Immature natural killer cell (primary cell): ENCODE data around the gene TMEM30A. TPM values are rescaled to one million over a fixed set of nuclear protein-coding genes. Genes with fewer than 3 reads are reported as not detected.
A peak's percentile ranks its signal among the peaks of the same experiment; 100 is the strongest.

Experiments used
- DNase-seq, 3 donors: peaks; one replicate each; pipeline ENCODE4 v3.0.0; 2022; ENCODE audit warnings: mixed read lengths in 1 of 3
- H3K27ac Mint-ChIP-seq, 6 donors: one replicate each; pipeline ENCODE4 v1.8.0; 2020; ENCODE audit warnings: mixed read lengths in 6 of 6, mild to moderate bottlenecking in 5 of 6, inconsistent platforms in 4 of 6, moderate library complexity in 3 of 6
- H3K27me3 Mint-ChIP-seq, 3 donors: one replicate each; pipeline ENCODE4 v1.8.0; 2020 to 2021; ENCODE audit warnings: low read depth in 3 of 3, mild to moderate bottlenecking in 3 of 3, mixed read lengths in 3 of 3, moderate library complexity in 3 of 3, inconsistent platforms in 1 of 3
- H3K36me3 Mint-ChIP-seq, 3 donors: one replicate each; pipeline ENCODE4 v1.8.0; 2020; ENCODE audit warnings: mixed read lengths in 3 of 3, inconsistent platforms in 2 of 3, mild to moderate bottlenecking in 2 of 3
- H3K4me1 Mint-ChIP-seq, 2 donors: one replicate each; pipeline ENCODE4 v1.8.0; 2020; ENCODE audit warnings: inconsistent platforms in 2 of 2, mild to moderate bottlenecking in 2 of 2, mixed read lengths in 2 of 2, moderate library complexity in 1 of 2
- H3K4me3 Mint-ChIP-seq, 5 donors: one replicate each; pipeline ENCODE4 v1.8.0; 2020; ENCODE audit warnings: mild to moderate bottlenecking in 5 of 5, mixed read lengths in 5 of 5, inconsistent platforms in 3 of 5, moderate library complexity in 3 of 5
- H3K9me3 Mint-ChIP-seq, 6 donors: one replicate each; pipeline ENCODE4 v1.8.0; 2020; ENCODE audit warnings: mild to moderate bottlenecking in 6 of 6, mixed read lengths in 6 of 6, inconsistent platforms in 4 of 6, moderate library complexity in 3 of 6
- polyA plus RNA-seq, 3 donors: library from polyadenylated mRNA; unstranded; fragments of 300-500 nt; fragmentation: Illumina TruSeq; gene quantifications; one replicate each; pipeline ENCODE4 v1.2.3, GENCODE V29; 2021

Gene TMEM30A
- polyA plus RNA-seq, 3 donors from 2014 or later, result 47.5 to 81.9 (median 56.0) TPM

- Mint-ChIP-seq H3K9me3 (no peaks in the 10 kb centered on the region), H3K27me3 (peaks cover 2 to 4% (median 3%) of the 10 kb centered on the region in 3 donors), H3K4me3 (no peak overlapping the region), H3K27ac (no peak overlapping the region), H3K4me1 (no peaks in the 10 kb centered on the region), H3K36me3 (no peaks in the 10 kb centered on the region)
- DNase-seq, result no peak
These were observed 17.7 kb upstream of the TMEM30A start for GRCh38 chr6:75302280-75302679.

GRCh38 chr6:75301537-75301936 is 16.9 kb upstream of the TMEM30A start:
- no peak overlapping the region for H3K27ac Mint-ChIP-seq
- no peaks in the 10 kb centered on the region for H3K9me3 Mint-ChIP-seq
- no peaks in the 10 kb centered on the region for H3K4me1 Mint-ChIP-seq
- no peak overlapping the region for H3K4me3 Mint-ChIP-seq
- peaks cover 0 to 4% (median 2%) of the 10 kb centered on the region in 3 donors for H3K27me3 Mint-ChIP-seq
- no peak for DNase-seq
- H3K36me3 Mint-ChIP-seq, result no peaks in the 10 kb centered on the region

GRCh38 chr6:75301088-75301487 is 16.5 kb upstream of the TMEM30A start:
- Mint-ChIP-seq H3K4me1 (no peaks in the 10 kb centered on the region), H3K27ac (no peak overlapping the region), H3K4me3 (no peak overlapping the region), H3K27me3 (peaks cover 0 to 4% (median 2%) of the 10 kb centered on the region in 3 donors), H3K36me3 (no peaks in the 10 kb centered on the region), H3K9me3 (no peaks in the 10 kb centered on the region)
- DNase-seq, result no peak

GRCh38 chr6:75300531-75300855 is 15.9 kb upstream of the TMEM30A start:
- no peak overlapping the region for H3K27ac Mint-ChIP-seq
- H3K4me1 Mint-ChIP-seq, result no peaks in the 10 kb centered on the region
- DNase-seq, result no peak
- no peaks in the 10 kb centered on the region for H3K36me3 Mint-ChIP-seq
- H3K27me3 Mint-ChIP-seq, result peaks cover 0 to 4% (median 2%) of the 10 kb centered on the region in 3 donors
- no peaks in the 10 kb centered on the region for H3K9me3 Mint-ChIP-seq
- no peak overlapping the region for H3K4me3 Mint-ChIP-seq

- Mint-ChIP-seq H3K36me3 (no peaks in the 10 kb centered on the region), H3K9me3 (no peaks in the 10 kb centered on the region), H3K4me1 (no peaks in the 10 kb centered on the region), H3K27ac (no peak overlapping the region), H3K27me3 (peaks cover 0 to 4% (median 2%) of the 10 kb centered on the region in 3 donors), H3K4me3 (no peak overlapping the region)
- DNase-seq, result no peak
These were observed 15.4 kb upstream of the TMEM30A start for GRCh38 chr6:75299801-75300530.

GRCh38 chr6:75296811-75297779 is 12.5 kb upstream of the TMEM30A start:
- H3K9me3 Mint-ChIP-seq, result no peaks in the 10 kb centered on the region
- H3K27me3 Mint-ChIP-seq, result no peaks in the 10 kb centered on the region
- peak; percentile 21 to 56 (median 43) for DNase-seq
- H3K36me3 Mint-ChIP-seq, result no peaks in the 10 kb centered on the region
- H3K4me3 Mint-ChIP-seq, result no peak overlapping the region
- H3K4me1 Mint-ChIP-seq, result no peaks in the 10 kb centered on the region
- no peak overlapping the region for H3K27ac Mint-ChIP-seq

GRCh38 chr6:75292555-75292954 is 8.0 kb upstream of the TMEM30A start:
- no peaks in the 10 kb centered on the region for H3K27me3 Mint-ChIP-seq
- peaks cover 0 to 10% (median 2%) of the 10 kb centered on the region in 3 donors for H3K36me3 Mint-ChIP-seq
- H3K4me1 Mint-ChIP-seq, result no peaks in the 10 kb centered on the region
- H3K27ac Mint-ChIP-seq, result no peak overlapping the region
- no peak for DNase-seq
- no peaks in the 10 kb centered on the region for H3K9me3 Mint-ChIP-seq
- no peak overlapping the region for H3K4me3 Mint-ChIP-seq

GRCh38 chr6:75291744-75292143 is 7.2 kb upstream of the TMEM30A start:
- Mint-ChIP-seq H3K27ac (no peak overlapping the region), H3K4me1 (peaks cover 0 to 3% of the 10 kb centered on the region in 2 donors), H3K4me3 (no peak overlapping the region), H3K9me3 (no peaks in the 10 kb centered on the region), H3K36me3 (peaks cover 0 to 10% (median 2%) of the 10 kb centered on the region in 3 donors), H3K27me3 (no peaks in the 10 kb centered on the region)
- DNase-seq, result no peak

GRCh38 chr6:75291331-75291730 is 6.7 kb upstream of the TMEM30A start:
- Mint-ChIP-seq H3K36me3 (peaks cover 0 to 10% (median 2%) of the 10 kb centered on the region in 3 donors), H3K4me1 (peaks cover 0 to 7% of the 10 kb centered on the region in 2 donors), H3K4me3 (no peak overlapping the region), H3K9me3 (no peaks in the 10 kb centered on the region), H3K27ac (no peak overlapping the region), H3K27me3 (no peaks in the 10 kb centered on the region)
- DNase-seq, result no peak

- no peaks in the 10 kb centered on the region for H3K27me3 Mint-ChIP-seq
- no peak for DNase-seq
- H3K4me3 Mint-ChIP-seq, result no peak overlapping the region
- H3K36me3 Mint-ChIP-seq, result peaks cover 0 to 10% (median 2%) of the 10 kb centered on the region in 3 donors
- H3K4me1 Mint-ChIP-seq, result peaks cover 0 to 8% of the 10 kb centered on the region in 2 donors
- H3K9me3 Mint-ChIP-seq, result no peaks in the 10 kb centered on the region
- H3K27ac Mint-ChIP-seq, result no peak overlapping the region
These were observed 5.7 kb upstream of the TMEM30A start for GRCh38 chr6:75290136-75290945.

GRCh38 chr6:75288023-75288422 is 3.4 kb upstream of the TMEM30A start:
- Mint-ChIP-seq H3K4me1 (peaks cover 0 to 8% of the 10 kb centered on the region in 2 donors), H3K27me3 (no peaks in the 10 kb centered on the region), H3K36me3 (peaks cover 0 to 10% (median 2%) of the 10 kb centered on the region in 3 donors), H3K4me3 (no peak overlapping the region), H3K27ac (no peak overlapping the region), H3K9me3 (no peaks in the 10 kb centered on the region)
- DNase-seq, result no peak

- peaks cover 0 to 10% (median 2%) of the 10 kb centered on the region in 3 donors for H3K36me3 Mint-ChIP-seq
- H3K4me1 Mint-ChIP-seq, result peaks cover 0 to 13% of the 10 kb centered on the region in 2 donors
- no peaks in the 10 kb centered on the region for H3K9me3 Mint-ChIP-seq
- H3K27ac Mint-ChIP-seq, result no peak overlapping the region
- no peaks in the 10 kb centered on the region for H3K27me3 Mint-ChIP-seq
- H3K4me3 Mint-ChIP-seq, result no peak overlapping the region
- no peak for DNase-seq
These were observed 2.8 kb upstream of the TMEM30A start for GRCh38 chr6:75287424-75287823.

- Mint-ChIP-seq H3K27me3 (peaks cover 0 to 2% (median 0%) of the 10 kb centered on the region in 3 donors), H3K27ac (peak overlapping the region in 3 of 6 donors; percentile 33 to 81 (median 66)), H3K9me3 (no peaks in the 10 kb centered on the region), H3K36me3 (peaks cover 0 to 10% (median 2%) of the 10 kb centered on the region in 3 donors), H3K4me3 (peak overlapping the region in 4 of 5 donors; percentile 40 to 66 (median 64)), H3K4me1 (peaks cover 0 to 16% of the 10 kb centered on the region in 2 donors)
- no peak for DNase-seq
These were observed 2.4 kb upstream of the TMEM30A start for GRCh38 chr6:75286955-75287354.
